GM08714 (cell line): Measurements from ENCODE around the gene ZNF407.

Experiments used
- H3K4me3 ChIP-seq: fragments of 200-500 bp; sonication (Bioruptor generic); 2 replicates; pipeline ENCODE4 v1.5.1; 2014; ENCODE audit warnings: mild to moderate bottlenecking, low read length, inconsistent platforms
- ZNF274 ChIP-seq: IDR thresholded peaks from 2 replicates; pipeline ENCODE4 v1.6.1; 2012; ENCODE audit warnings: mild to moderate bottlenecking, low read depth, low read length

ZNF407 gene

GRCh38 chr18:74661008-74661407 is 63.3 kb downstream of the ZNF407 start:
- no peak for TF ChIP-seq ZNF274

GRCh38 chr18:74661691-74662090 is 64.0 kb downstream of the ZNF407 start:
- no peak overlapping the region for H3K4me3 ChIP-seq
- no peak for TF ChIP-seq ZNF274

More at GRCh38 chr18:74661008-74661407, 63.3 kb downstream of the ZNF407 start:
- H3K4me3 ChIP-seq, result no peak overlapping the region

GRCh38 chr18:74662622-74663021 is 65.0 kb downstream of the ZNF407 start:
- TF ChIP-seq ZNF274, result no peak
- no peak overlapping the region for H3K4me3 ChIP-seq

GRCh38 chr18:74665346-74665745 is 67.7 kb downstream of the ZNF407 start:
- no peak for TF ChIP-seq ZNF274
- H3K4me3 ChIP-seq, result no peak overlapping the region

- TF ChIP-seq ZNF274, result no peak
- H3K4me3 ChIP-seq, result no peak overlapping the region
Observed at GRCh38 chr18:74665905-74666304, 68.2 kb downstream of the ZNF407 start.

GRCh38 chr18:74669136-74669798 is 71.6 kb downstream of the ZNF407 start:
- no peak overlapping the region for H3K4me3 ChIP-seq

DNA sequence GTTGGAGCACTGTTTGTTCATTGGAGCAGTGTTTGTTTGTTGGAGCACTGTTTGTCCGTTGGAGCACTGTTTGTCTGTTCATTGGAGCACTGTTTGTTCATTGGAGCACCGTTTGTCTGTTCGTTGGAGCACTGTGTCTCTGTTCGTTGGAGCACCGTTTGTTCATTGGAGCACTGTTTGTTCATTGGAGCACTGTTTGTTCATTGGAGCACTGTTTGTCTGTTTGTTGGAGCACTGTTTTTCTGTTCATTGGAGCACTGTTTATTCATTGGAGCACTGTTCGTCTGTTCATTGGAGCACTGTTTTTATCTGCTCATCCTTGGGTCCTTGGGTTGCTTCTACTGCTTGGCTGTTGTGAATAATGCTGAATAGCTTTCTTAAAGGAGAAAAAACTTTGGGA is 74.7 kb downstream of the ZNF407 start:
- no peak overlapping the region for H3K4me3 ChIP-seq
- no peak for TF ChIP-seq ZNF274

More at GRCh38 chr18:74669136-74669798, 71.6 kb downstream of the ZNF407 start:
- no peak for TF ChIP-seq ZNF274

DNA sequence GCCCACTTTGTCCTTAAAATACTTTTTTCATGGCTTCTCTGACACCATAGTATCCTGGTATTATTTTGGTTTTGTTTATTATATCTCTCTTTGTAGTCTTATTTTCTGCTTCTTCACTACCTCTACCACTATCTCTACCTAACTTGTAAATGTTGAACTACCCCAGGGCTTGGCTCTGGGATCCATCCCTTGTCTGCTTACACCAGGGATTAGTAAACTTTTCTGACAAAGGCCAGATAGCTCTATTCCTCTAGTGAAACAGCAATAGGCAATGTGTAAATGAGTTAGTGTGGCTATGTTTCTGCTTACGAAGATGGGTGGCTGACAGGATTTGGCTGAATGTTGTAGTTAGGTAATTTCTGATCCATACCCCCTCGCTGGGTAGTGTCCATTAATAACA is 76.8 kb downstream of the ZNF407 start:
- TF ChIP-seq ZNF274, result no peak

GRCh38 chr18:74679006-74679678 is 81.5 kb downstream of the ZNF407 start:
- no peak overlapping the region for H3K4me3 ChIP-seq
- no peak for TF ChIP-seq ZNF274

More for the DNA sequence above, 76.8 kb downstream of the ZNF407 start:
- no peak overlapping the region for H3K4me3 ChIP-seq

DNA sequence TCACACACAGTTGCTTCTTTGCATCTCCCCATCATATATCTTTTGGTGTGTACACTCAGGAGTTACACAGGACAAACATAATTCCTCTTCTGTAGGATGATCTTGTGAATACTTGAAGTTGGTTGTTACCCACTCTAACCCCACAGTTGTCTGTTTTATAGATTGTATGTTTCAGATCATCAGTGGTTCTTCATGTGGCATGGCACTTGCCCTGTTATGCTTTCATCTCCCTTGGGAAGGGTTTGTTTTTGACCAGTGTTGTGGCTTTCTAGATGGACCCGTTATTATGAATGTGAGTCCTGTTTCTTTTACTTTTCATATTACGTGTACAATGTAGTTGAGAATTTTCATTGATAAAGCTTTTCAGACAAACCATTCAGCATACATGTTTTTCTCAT is 82.0 kb downstream of the ZNF407 start:
- no peak overlapping the region for H3K4me3 ChIP-seq
- no peak for TF ChIP-seq ZNF274

DNA sequence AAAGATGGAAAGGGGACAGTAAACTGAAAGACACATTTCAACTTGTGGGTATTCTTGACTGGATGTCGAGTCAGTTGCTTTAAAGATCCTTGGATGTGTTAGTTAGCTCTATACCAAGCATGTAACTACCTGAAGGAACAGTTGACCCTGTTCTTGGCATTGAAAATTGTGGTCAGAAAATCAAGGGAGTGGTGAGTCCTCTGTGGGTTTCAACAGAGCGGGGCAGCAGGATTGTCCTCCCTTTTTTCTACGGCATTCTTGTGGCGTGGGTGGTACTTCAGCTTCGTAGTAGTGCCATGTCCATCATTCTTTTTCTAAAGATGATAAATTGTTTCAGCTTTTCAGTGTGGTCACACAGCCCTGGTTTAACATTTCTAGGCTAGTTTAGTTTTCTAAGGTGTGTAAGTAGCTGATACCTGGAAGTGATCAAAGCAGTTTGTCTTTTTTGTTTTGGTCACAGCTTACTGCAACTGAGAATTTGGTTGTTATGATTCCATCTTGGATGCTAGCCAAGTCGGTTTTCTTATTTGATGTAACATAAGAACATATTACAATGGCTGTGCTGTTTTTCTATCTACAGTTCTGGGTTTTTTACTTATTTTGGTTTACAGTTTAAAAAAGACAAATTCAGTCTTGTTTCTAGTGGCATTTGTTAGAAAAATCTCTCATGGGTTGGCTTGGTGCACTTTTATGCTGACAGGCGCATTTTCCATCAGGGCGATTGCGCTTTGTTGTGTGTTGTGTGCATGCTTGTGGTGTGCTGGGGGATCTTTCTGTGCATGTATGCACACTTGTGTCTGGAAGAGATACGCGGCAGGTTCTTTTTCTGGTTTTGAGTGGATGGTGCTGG is 84.7 kb downstream of the ZNF407 start:
- no peak for TF ChIP-seq ZNF274
- H3K4me3 ChIP-seq, result no peak overlapping the region

DNA sequence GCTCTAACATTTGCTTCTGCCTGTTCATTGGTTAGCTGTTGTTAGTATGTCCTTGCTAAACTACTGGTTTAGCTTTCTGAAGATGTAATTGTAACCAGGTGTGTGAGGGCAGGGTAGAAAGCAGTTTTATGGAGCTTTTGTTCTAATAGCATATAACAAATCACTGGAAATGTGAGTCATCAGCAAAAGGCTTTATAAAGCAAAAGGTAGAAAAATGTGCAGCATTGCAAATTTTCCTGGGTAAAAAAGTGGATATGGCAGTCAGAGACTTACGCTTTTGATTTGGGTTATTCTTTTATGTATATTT is 85.3 kb downstream of the ZNF407 start:
- TF ChIP-seq ZNF274, result no peak

GRCh38 chr18:74683573-74683972 is 85.9 kb downstream of the ZNF407 start:
- no peak overlapping the region for H3K4me3 ChIP-seq
- TF ChIP-seq ZNF274, result no peak

More for the DNA sequence above, 85.3 kb downstream of the ZNF407 start:
- no peak overlapping the region for H3K4me3 ChIP-seq

DNA sequence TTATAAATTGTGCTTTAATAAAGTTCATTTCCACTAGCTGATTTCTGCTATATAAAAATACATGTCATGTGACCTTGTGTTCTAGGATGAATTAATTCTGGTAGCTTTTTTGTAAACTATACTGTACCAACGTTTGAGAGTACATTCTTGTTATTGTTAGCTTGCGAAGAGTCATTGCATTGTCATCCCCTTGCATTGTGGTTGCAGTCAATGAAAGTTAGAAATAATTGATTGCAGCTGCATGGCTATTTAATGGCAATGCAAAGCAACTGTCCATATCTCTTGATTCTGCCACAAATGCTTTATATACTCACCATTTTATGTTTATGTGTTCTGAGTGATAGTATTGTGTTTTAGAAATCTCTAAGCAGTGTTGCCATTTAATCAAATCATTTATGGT is 91.6 kb downstream of the ZNF407 start:
- H3K4me3 ChIP-seq, result no peak overlapping the region
- no peak for TF ChIP-seq ZNF274
